Jurkat, Clone E6-1 (cell line): ENCODE results near the gene RNASE7.

Source experiments
- DNase-seq: peaks from one replicate; pipeline ENCODE4 v3.0.0-alpha.2; 2011; ENCODE audit warnings: low read depth, low spot score
- H3K4me3 ChIP-seq: 2 replicates; pipeline ENCODE4 v1.5.1; 2011; ENCODE audit warnings: mild to moderate bottlenecking, low read length, control low read depth, moderate library complexity

Gene RNASE7

DNA sequence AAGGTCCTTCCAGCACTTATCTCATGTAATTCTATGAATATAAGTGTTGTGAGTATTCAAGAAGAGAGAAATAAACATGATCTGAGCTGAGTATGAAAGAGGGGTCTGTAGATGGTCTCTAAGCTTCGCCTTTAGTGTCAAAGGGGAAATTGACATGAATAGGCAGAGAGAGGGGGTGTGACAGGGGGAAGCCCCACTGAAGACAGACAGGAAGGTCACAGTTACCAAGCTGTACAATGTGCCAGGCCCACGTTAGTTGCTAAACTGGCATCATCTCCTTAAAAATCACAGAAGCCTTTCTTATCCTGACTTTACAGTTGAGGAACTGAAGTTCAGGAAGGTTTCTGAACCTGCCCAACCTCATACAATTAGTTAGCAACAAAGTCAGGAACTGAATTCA, 35.5 kb downstream of the RNASE7 start:
- H3K4me3 ChIP-seq = no peak overlapping the region
- DNase-seq = no peak

- DNase-seq = no peak
- H3K4me3 ChIP-seq = no peak overlapping the region
Measured at GRCh38 chr14:21078287-21078686, 36.1 kb downstream of the RNASE7 start.

DNA sequence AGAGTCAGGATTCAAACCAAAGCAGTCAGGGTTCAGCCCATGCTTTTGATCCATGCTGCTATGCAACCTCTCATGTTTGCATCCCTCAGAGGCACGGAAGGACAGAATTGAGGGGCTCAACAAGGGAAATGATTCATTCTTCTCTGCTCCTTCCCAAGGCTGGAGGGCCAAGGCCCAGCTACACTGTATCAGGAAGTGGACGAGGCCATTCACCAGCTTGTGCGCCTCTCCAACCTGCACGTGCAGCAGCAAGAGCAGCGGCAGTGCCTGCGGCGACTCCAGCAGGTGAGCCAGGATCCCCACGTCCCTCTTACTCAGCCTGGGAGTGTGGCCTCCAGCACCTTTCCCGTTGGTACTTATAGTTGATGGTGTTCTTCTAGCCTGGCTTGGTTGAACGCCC, 36.6 kb downstream of the RNASE7 start:
- no peak for DNase-seq
- H3K4me3 ChIP-seq = no peak overlapping the region

DNA sequence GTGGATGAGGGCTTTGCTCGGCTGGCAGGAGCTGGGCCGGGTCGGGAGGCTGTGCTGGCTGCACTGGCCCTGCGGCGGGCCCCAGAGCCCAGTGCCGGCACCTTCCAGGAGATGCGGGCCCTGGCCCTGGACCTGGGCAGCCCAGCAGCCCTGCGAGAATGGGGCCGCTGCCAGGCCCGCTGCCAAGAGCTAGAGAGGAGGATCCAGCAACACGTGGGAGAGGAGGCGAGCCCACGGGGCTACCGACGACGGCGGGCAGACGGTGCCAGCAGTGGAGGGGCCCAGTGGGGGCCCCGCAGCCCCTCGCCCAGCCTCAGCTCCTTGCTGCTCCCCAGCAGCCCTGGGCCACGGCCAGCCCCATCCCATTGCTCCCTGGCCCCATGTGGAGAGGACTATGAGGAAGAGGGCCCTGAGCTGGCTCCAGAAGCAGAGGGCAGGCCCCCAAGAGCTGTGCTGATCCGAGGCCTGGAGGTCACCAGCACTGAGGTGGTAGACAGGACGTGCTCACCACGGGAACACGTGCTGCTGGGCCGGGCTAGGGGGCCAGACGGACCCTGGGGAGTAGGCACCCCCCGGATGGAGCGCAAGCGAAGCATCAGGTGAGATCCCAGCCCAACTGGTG, 39.5 kb downstream of the RNASE7 start:
- DNase-seq = no peak
- H3K4me3 ChIP-seq = no peak overlapping the region

DNA sequence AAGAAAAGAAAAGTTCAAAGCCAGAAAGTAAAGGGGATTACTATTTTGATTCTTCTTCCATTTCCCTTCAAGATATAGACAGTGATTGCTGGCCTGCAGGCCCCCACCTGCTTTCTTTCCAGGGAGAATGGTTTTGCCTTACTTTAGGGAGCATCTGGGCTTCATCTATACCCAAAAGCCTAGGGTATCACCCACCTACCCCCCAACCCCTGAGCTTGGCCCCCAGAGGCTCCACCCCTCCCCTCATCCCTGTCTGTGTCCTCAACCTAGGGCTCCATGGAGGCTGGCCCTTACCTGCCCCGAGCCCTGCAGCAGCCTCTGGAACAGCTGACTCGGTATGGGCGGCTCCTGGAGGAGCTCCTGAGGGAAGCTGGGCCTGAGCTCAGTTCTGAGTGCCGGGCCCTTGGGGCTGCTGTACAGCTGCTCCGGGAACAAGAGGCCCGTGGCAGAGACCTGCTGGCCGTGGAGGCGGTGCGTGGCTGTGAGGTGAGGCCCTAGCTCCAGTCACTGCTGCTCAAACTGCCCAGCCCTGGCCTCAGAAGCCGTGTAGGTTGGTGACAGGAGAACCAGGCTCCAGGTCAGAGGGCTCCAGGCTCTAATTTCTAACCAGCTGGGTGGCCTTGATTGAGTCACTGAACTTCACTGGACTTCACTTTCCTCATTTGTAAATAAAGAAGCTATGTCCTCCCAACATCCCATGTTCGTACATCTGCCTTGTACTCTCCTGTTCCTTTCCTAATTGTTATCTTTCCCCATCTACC, 41.6 kb downstream of the RNASE7 start:
- DNase-seq = no peak
- no peak overlapping the region for H3K4me3 ChIP-seq

GRCh38 chr14:21084396-21084795, 42.2 kb downstream of the RNASE7 start:
- DNase-seq = no peak
- no peak overlapping the region for H3K4me3 ChIP-seq

DNA sequence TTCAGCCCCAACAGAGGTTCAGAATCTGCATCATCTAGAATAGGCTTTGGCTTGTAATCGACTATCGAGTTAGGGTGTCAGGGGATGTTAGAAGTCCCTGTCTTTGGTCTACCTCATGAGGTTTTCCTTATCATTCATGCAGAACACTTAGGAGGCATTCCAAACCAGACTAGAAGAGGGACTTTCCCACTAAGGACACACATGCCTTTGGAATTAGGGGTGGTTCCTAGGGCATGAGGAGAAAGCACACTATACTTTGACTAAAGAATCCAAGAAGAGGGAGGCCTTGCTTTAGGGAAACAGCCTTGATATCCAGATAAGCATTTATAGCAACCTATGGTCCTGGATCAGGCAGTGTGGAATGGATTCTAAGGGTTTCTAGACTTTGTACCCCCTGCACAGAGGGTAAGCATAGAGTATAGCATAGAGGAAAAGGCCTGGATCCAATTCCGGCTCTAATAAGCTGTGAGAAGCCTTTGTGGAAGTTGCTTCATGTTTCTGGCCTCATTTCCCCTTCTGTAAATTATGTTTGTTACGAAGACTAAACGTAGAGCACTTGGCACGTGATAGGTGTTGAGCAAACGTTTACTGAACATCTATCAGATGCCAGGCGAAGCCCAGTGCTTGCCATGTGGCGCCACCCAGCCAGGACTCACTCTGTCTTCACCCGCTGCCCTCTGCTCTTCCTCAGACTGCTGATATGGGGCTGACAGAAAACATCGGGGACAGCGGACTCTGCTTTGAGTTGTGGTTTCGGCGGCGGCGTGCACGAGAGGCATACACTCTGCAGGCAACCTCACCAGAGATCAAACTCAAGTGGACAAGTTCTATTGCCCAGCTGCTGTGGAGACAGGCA, 43.1 kb downstream of the RNASE7 start:
- no peak overlapping the region for H3K4me3 ChIP-seq
- no peak for DNase-seq

DNA sequence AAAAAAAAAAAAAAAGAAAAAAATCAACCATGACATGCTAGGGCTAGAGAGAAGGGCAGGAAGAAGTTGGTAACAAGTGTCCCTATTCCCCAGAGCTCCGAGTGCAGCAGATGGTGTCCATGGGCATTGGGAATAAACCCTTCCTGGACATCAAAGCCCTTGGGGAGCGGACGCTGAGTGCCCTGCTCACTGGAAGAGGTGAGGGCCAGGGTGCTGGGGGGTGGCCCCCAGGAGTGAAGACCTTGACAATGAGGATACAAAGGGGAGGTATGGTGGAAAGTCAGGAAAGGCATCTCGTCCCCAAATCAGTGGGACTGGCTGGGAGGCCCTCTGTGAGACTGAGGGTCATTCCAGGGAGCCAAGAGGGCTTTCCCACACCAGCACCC, 44.7 kb downstream of the RNASE7 start:
- no peak overlapping the region for H3K4me3 ChIP-seq
- no peak for DNase-seq

DNA sequence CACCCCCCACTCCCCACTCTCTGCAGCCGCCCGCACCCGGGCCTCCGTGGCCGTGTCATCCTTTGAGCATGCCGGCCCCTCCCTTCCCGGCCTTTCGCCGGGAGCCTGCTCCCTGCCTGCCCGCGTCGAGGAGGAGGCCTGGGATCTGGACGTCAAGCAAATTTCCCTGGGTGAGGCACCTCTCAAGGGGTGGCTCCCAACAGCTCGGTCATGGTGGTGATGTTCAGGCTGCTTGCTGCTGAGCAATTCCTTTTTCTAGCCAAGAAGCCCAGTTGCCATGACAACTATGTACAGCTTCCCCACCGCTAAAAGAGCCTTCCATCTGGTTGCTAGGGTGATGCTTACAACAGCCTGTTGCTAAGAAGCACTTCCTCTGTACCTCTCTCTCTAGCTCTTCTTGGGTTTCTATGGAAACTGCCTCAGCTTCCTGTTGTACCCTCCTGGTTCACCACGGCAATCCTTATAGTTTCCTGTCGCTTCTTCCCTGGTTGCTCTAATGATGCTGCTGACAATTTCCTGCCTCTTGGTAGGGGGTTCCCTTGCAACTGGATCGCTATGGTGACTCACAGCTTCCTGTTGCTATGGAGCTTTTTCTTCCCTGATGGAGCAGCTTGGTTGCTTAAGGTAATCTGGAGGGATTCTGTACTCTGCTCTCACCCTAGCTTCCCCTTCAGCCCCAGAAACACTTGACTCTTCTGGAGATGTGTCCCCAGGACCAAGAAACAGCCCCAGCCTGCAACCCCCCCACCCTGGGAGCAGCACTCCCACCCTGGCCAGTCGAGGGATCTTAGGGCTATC, 45.3 kb downstream of the RNASE7 start:
- DNase-seq = peak; percentile 94

DNA sequence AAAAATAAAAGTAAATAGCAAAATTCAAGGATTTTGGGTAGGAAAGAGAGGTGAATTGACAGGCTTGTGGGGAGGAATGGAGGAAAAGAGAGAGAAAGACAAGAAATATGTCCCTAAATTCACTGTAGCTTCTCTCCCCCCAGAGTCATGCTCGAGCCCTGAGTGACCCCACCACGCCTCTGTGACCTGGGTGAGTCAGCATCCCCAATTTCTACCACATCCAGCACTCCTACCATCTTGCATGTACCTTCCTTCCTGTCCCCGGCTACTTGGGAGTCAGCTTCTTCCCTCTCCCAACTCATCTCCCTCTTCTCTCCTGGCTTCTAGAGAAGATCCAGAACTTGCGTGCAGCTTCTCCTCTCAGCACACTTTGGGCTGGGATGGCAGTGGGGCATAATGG, 46.5 kb downstream of the RNASE7 start:
- DNase-seq = no peak
- no peak overlapping the region for H3K4me3 ChIP-seq

More for the DNA sequence above, 45.3 kb downstream of the RNASE7 start:
- no peak overlapping the region for H3K4me3 ChIP-seq

GRCh38 chr14:21089271-21089670, 47.1 kb downstream of the RNASE7 start:
- no peak for DNase-seq

DNA sequence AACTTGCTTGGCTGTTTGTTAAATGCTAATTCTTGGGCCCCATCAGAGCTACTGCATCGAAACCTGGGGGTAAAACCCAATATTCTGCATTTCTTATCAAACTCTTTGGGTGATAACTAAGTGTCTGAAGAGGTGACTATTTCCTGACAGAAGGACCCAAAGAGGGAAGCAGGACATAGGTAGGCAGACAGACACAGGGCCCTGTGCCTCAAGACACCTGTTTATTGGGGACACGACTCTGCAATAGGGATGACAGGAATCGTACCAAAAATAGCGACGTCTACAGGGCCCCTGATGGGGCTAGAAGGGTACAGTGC, 47.7 kb downstream of the RNASE7 start:
- no peak for DNase-seq
- no peak overlapping the region for H3K4me3 ChIP-seq

More at GRCh38 chr14:21089271-21089670, 47.1 kb downstream of the RNASE7 start:
- no peak overlapping the region for H3K4me3 ChIP-seq

DNA sequence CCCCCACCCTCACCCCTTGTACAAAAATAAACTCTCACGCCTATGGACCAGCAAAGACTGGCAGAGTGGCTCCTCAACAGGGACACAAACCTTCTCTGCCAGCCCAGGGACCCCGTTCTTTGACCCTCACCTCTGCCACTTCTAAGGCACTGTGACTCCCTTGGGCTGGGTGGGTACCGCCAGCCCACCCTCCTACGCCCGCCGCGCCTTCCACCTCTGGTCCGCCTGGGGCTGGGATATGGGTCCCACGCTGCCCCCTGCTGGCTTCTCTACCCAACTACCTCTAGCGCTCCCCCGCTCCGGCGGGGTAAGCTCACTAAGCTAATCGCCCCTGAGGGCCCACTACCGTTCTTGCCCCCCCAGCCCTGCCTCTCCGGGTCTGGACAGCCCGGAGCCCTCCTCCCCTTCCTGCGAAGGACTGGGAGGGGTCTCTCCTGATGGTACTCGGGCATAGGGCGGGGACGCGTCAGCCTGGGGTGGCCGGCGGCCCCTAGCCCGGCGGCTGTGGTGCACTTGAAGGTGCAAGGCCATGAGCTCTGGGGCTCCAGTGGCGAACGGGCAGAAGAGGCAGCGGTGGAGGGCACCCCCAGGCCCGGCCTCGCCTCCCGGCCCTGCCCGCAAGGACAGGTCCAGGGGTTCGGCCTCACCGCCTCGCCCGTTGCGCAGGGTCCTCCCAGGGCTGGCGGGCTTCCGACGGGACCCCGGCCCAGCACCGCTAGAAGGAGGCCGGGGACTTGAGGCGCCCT, 48.2 kb downstream of the RNASE7 start:
- no peak for DNase-seq
- no peak overlapping the region for H3K4me3 ChIP-seq

DNA sequence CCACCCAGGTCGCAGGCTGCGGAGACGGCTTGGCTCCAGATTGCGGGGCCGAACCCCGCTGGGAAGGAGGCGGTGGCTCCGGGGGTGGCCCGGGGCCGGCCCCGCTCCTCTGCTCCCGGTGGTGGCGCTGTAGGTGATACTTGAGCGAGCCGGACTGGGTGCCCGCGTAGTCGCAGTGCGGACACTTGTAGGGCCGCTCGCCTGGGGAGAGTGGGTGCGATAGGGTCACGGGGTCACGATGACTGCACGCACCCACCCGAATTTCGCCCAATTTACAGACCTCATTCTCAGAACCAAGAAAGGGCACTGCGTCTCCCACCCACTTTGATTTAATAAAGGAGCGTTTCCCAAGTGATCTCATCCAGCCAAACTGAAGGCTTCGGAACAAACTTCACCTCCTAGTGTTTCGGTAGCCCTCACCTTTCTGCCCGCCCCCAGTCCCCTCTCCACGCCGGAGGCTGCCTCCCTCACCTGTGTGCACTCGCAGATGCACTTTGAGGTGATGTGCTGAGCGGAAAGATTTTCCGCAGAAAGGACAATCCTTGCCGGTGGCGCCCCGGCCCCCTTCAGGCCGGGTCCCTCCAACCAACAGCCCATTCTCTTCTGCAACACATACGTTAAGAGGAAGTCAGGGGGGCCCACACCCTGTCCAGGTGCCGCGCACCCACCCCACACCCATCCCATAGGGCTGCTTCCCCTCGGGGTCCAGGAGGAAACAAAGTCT, 48.9 kb downstream of the RNASE7 start:
- no peak for DNase-seq

GRCh38 chr14:21091821-21092272, 49.7 kb downstream of the RNASE7 start:
- H3K4me3 ChIP-seq = no peak overlapping the region
- no peak for DNase-seq

More for the DNA sequence above, 48.9 kb downstream of the RNASE7 start:
- no peak overlapping the region for H3K4me3 ChIP-seq

DNA sequence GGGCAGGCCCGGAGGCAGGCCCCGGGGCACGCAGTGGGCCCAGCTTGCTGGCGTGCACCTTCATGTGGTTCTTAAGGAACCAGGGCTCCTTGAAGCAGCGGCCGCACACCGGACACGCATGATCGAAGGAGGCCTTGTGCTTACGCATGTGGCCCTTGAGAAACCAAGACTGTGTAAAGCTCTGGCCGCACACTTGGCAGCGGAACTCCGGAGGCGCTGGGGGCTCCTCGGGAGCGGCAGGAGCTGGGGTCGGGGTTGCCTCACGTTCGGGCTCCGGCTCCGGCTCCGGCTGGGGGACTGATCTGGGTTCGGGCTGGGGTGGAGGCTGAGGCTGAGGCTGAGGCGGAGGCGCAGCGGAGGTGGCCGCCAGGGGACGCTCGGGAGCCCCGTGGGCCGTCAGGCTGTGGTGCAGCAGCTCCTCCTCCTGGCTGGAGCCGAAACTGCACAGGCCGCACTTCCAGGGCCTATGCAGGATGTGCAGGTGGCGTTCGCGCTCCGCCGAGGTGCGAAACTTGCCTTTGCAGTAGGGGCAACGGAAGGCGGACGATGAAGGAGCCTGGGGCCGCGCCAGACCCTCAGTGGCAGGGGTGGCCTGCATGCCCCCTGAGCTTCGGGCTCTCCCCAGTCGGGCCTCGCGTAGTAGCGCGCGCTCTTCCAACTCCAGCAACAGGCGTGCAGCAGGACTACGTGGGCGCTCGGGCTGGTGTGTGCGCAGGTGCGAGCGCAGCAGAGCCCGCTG, 50.3 kb downstream of the RNASE7 start:
- DNase-seq = peak; percentile 75
- H3K4me3 ChIP-seq = no peak overlapping the region

DNA sequence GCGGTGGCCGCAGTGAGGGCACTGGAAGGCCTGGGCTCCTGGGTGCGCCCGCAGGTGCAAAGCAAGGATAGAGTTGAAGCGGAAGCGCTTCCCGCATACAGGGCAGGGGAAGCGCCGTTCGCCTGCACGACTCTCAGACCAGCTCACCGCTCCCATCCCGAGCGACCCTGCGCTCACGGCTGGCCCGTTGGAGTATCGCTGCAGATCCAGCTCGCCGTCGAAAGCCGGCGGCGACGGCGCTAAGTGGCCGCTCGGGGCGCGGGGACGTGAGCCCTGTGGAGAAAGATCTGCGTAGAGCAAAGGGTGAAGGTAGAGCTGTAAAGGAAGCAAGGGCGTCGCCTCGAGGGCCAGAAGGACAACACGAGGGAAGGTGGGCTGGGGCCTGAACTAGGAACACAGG, 50.9 kb downstream of the RNASE7 start:
- no peak for DNase-seq
- no peak overlapping the region for H3K4me3 ChIP-seq
